22Rv1 (cell line): ENCODE results near the gene FAM237B.

Source experiments
- H3K27ac ChIP-seq: fragments of 450-650 bp; 2 replicates; pipeline ENCODE4 v1.5.1; 2017
- ZFX ChIP-seq: fragments of 450-650 bp; IDR thresholded peaks from 2 replicates; pipeline ENCODE4 v1.6.1; 2017; ENCODE audit warnings: antibody characterized with exemption, borderline replicate concordance
- TF ChIP-seq, protein P1 (sequence below): fragments of 450-650 bp; IDR thresholded peaks from 2 replicates; pipeline ENCODE4 v1.5.1; 2017; ENCODE audit warnings: mild to moderate bottlenecking

The FAM237B gene

DNA sequence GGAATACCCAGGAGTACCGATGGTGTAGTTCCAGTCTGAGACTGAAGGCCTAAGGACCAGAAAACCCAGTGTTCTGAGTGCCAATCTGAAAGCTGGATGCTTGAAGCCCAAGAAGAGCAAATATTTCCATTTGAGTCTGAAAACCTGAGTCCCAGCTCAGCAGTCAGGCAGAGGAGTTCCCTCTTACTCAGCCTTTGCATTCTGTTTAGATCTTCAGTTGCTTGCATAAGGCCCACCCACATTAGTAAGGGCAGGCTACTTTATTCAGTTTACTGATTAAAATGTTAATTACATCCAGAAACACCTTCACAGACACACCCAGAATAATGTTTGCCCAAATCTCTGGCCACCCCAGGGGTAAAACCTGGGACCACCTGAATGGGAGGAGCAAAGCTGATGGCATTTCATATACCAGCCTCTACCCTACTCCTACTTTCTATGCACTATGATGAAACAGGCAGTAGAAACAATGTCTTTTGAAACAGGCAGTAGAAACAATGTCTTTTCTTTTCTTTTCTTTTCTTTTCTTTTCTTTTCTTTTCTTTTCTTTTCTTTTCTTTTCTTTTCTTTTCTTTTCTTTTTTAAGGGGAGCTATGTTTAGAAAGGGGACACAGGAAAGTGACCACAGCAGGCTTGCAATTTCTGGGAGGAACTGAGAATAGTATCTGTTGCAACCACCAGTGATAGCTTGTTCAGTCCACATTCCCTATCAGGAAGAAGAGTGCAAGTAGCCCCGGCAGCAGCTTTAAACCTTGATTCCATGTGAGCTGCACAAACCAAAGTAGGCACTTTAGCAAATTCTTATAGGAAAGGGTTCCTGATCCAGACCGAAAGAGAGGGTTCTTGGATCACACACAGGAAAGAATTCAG is 30.6 kb downstream of the FAM237B start:
- TF ChIP-seq ZFX, result no peak
- TF ChIP-seq, protein P1, sequence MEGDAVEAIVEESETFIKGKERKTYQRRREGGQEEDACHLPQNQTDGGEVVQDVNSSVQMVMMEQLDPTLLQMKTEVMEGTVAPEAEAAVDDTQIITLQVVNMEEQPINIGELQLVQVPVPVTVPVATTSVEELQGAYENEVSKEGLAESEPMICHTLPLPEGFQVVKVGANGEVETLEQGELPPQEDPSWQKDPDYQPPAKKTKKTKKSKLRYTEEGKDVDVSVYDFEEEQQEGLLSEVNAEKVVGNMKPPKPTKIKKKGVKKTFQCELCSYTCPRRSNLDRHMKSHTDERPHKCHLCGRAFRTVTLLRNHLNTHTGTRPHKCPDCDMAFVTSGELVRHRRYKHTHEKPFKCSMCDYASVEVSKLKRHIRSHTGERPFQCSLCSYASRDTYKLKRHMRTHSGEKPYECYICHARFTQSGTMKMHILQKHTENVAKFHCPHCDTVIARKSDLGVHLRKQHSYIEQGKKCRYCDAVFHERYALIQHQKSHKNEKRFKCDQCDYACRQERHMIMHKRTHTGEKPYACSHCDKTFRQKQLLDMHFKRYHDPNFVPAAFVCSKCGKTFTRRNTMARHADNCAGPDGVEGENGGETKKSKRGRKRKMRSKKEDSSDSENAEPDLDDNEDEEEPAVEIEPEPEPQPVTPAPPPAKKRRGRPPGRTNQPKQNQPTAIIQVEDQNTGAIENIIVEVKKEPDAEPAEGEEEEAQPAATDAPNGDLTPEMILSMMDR, result no peak
- no peak overlapping the region for H3K27ac ChIP-seq

DNA sequence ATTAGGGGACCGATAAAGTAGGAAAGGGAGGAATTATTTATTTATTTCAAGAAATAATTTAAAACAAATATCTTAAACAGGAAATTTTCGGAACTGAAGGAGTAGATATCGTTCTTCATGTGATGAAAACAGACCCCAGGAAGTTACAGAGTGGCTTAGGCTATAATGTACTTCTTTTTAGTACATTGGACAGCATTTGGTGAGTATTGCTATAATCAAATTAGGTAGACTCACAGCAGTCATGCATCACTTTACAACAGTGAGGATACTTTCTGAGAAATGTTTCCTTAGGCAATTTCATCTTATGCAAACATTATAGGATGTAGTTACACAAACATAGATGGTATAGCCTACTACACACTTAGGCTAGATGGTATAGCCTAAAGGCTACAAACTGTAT is 33.0 kb downstream of the FAM237B start:
- TF ChIP-seq, protein P1, result no peak
- no peak for TF ChIP-seq ZFX
- H3K27ac ChIP-seq, result no peak overlapping the region

DNA sequence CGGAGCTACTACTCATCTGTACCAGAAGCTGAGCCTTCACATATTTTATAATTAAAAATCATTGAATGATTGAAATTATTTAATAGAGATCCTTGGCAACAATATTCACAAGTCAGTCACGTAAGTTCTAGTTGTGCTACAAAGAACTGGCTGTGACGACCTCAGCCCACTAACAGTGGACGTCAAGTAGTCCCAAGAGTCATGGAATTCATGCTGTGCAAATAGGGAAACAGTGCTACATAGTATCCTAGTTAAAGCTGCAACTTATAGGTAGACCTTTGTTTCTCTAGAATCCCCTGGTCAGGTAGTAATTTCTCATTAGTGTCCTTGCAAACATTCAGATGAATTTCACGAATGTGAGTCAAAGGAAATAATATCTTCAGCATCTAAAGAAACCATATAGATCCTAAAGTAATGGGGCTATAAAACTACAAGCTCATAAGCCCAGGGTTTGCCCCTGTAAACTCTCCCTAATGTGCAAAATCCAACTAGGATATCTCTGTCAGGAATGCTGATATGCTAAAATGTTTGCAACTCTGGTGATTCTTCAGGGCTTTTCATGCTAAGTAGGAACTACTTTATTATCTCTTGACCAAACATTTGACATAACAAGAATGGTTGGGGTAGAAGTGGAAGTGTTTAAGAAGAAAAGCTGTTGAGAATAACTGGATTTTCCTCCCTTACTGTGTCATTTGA is 44.9 kb downstream of the FAM237B start:
- H3K27ac ChIP-seq, result peak overlapping the region; percentile 9; the same call in 1 of the 2 replicates
- no peak for TF ChIP-seq ZFX
- TF ChIP-seq, protein P1, result no peak

- TF ChIP-seq ZFX, result no peak
- TF ChIP-seq, protein P1, result no peak
- H3K27ac ChIP-seq, result no peak overlapping the region
These were observed 46.9 kb downstream of the FAM237B start for GRCh38 chr7:90274161-90274560.

GRCh38 chr7:90272242-90272641 is 48.9 kb downstream of the FAM237B start:
- TF ChIP-seq ZFX, result no peak
- TF ChIP-seq, protein P1, result no peak
- no peak overlapping the region for H3K27ac ChIP-seq

GRCh38 chr7:90271753-90272152 is 49.4 kb downstream of the FAM237B start:
- H3K27ac ChIP-seq, result no peak overlapping the region
- TF ChIP-seq, protein P1, result no peak
- no peak for TF ChIP-seq ZFX
